Activated naive CD8-positive, alpha-beta T cell treated with anti-CD3 and anti-CD28 coated beads, Interleukin-2, amount 50 U/mL, for 24 hours (primary cell): Measurements from ENCODE around the gene EVX2.

Experiments
- ATAC-seq: fragments of 150-1000 bp; cut with Tn5 transposase; one replicate; pipeline ENCODE4 v1.10.0; 2021
- DNase-seq: peaks from one replicate; pipeline ENCODE4 v3.0.0; 2021
- H3K27ac Mint-ChIP-seq: one replicate; pipeline ENCODE4 v1.8.0; 2021; ENCODE audit warnings: mild to moderate bottlenecking, mixed read lengths
- H3K27me3 Mint-ChIP-seq: one replicate; pipeline ENCODE4 v1.8.0; 2021; ENCODE audit warnings: mixed read lengths
- H3K36me3 Mint-ChIP-seq: one replicate; pipeline ENCODE4 v1.8.0; 2021; ENCODE audit warnings: low read depth, mixed read lengths
- H3K4me1 Mint-ChIP-seq: one replicate; pipeline ENCODE4 v1.8.0; 2021; ENCODE audit warnings: mixed read lengths
- H3K4me3 Mint-ChIP-seq: one replicate; pipeline ENCODE4 v1.8.0; 2021; ENCODE audit warnings: mild to moderate bottlenecking, moderate library complexity, mixed read lengths
- H3K9me3 Mint-ChIP-seq: one replicate; pipeline ENCODE4 v1.8.0; 2021; ENCODE audit warnings: mixed read lengths

EVX2 gene

DNA sequence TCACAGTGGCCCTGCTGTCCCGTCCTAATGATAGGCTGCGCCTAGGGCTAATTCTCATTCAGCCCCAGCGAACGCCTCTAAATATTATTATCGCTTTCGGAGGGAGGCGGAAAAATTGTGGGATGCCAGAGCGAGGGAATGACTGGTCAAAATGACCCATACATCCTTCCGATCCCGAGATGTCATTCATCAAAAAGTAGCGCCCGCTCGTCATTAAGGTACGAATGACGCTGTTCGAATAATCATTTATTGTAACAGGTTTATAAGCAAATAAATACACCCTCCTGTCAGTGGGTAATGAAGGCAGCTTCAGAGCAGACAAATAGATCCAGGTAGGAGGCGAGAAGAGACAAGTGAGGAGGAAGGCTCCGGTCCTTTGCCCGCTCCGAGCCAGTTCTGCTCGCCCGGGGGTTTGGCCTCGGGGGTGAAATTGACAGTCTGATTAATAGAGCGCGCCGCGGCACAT is at the start of gene EVX2:
Gene EVX2 (minus strand): TSS at position 167 of the 466 bp plus-strand sequence. CDS start 186 bp downstream, outside the sequence.
- Mint-ChIP-seq H3K36me3 (peaks cover 33% of the 10 kb centered on the region), H3K27me3 (peaks cover 87% of the 10 kb centered on the region), H3K4me1 (peaks cover 31% of the 10 kb centered on the region), H3K9me3 (peaks cover 23% of the 10 kb centered on the region), H3K4me3 (peak within 1 kb of the TSS; percentile 26), H3K27ac (peak within 1 kb of the TSS; percentile 52)
- ATAC-seq = no peak
- DNase-seq = no peak

DNA sequence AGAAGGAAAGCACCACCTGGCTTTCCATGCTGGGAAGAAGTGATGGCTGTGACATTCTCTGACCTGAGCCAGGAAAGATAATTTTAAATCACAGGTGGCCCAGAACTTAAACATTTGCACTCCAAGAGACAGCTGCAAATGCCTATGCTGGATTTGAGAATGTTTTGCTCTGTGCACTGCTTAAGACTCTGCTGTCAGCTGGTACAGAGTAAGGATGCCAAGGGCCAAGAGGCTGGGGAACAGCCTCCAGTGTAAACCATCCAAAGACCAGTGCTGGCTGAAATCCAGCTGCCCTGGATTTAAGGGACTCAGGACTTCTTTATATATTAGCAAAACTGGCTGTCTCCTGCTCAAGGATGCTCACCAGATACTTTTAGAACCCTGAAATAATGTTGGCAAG is 49.6 kb upstream of the EVX2 start:
- Mint-ChIP-seq H3K4me3 (no peak overlapping the region), H3K4me1 (peaks cover 32% of the 10 kb centered on the region), H3K27ac (no peak overlapping the region), H3K36me3 (peaks cover 2% of the 10 kb centered on the region), H3K27me3 (peaks cover 81% of the 10 kb centered on the region), H3K9me3 (peaks cover 6% of the 10 kb centered on the region)
- DNase-seq (no peak), ATAC-seq (no peak)

DNA sequence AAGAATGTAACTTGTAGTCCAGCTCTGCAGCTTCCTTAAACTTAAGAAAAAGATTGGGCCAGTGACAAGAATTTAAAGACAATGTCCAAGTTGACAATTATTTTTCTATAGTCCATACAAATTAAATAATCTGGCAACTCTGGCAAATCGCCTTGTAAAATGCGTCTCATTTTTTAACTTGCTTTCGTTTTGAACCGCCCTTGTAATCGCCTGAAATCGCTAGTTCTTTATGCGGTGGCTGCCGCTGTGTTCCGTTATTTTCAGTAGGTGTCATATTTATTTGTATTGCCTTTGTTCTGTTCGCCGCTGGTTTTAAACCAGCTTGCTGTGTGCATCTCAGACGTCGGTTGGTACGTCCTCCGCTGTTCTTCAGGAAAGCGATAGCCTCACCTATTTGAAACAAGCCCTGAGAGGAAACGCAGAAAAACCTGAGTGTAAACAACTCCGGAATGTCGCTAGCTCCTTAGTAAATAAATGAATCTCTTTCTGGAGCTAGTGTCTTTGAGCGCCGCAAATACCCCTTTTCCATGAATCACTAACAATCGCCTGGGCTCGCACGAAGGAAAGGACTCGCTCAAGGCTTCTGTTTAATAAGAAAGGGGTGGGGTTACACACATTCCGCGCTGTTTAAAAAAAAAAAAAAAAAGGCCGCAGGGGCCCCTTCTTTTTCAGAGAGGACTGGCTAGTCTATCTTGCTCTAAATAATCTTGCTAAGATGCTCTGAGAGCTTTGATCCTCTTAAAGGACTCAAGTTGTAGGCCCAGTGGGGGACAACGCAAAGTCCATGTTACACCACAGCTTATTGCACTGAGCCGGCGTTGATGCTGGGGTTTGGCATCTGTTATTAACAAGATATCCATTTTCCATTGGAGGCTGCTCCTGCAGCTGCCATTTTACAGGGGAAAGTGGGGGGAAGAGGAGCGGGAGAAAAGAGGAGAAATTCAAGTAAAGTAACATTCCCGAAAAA is 48.7 kb upstream of the EVX2 start:
- DNase-seq (no peak), ATAC-seq (no peak)
- H3K27ac Mint-ChIP-seq = peak overlapping the region; percentile 64
- H3K27me3 Mint-ChIP-seq = peaks cover 81% of the 10 kb centered on the region
- no peaks in the 10 kb centered on the region for H3K36me3 Mint-ChIP-seq
- peaks cover 38% of the 10 kb centered on the region for H3K4me1 Mint-ChIP-seq
- H3K4me3 Mint-ChIP-seq = peak overlapping the region; percentile 78
- H3K9me3 Mint-ChIP-seq = peaks cover 4% of the 10 kb centered on the region

- ATAC-seq (no peak), DNase-seq (no peak)
- peaks cover 82% of the 10 kb centered on the region for H3K27me3 Mint-ChIP-seq
- no peak overlapping the region for H3K27ac Mint-ChIP-seq
- no peaks in the 10 kb centered on the region for H3K36me3 Mint-ChIP-seq
- peak overlapping the region; percentile 78 for H3K4me3 Mint-ChIP-seq
- H3K4me1 Mint-ChIP-seq = peaks cover 41% of the 10 kb centered on the region
- H3K9me3 Mint-ChIP-seq = peaks cover 4% of the 10 kb centered on the region
These were observed 48.0 kb upstream of the EVX2 start for GRCh38 chr2:176131848-176132158.

- no peak for ATAC-seq
- Mint-ChIP-seq H3K27ac (peak overlapping the region; percentile 77), H3K9me3 (peaks cover 4% of the 10 kb centered on the region)
These were observed 47.4 kb upstream of the EVX2 start for GRCh38 chr2:176130957-176131847.

DNA sequence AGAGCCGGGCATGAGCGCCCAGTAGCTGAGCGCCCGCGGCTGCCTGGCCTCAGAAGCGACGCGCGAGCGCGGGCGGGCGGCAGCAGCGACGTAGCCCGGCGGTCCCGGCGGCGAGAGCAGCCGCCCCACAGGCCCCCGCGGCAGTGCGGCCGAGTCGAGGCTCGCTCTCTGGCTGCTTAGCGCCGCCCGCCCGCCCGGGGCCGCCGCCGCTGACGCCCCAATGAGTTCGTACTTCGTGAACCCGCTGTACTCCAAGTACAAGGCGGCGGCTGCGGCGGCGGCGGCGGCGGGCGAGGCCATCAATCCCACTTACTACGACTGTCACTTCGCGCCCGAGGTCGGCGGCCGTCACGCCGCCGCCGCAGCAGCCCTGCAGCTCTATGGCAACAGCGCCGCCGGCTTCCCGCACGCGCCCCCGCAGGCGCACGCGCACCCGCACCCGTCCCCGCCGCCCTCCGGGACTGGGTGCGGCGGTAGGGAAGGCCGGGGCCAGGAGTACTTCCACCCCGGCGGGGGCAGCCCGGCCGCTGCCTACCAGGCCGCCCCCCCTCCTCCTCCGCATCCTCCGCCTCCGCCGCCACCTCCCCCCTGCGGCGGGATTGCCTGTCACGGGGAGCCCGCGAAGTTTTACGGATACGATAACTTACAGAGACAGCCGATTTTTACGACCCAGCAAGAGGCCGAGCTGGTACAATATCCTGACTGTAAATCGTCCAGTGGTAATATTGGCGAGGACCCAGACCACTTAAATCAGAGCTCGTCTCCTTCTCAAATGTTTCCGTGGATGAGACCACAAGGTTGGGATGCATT is 46.6 kb upstream of the EVX2 start:
- Mint-ChIP-seq H3K27ac (peak overlapping the region; percentile 77), H3K9me3 (peaks cover under 1% of the 10 kb centered on the region), H3K4me3 (peak overlapping the region; percentile 48), H3K4me1 (peaks cover 36% of the 10 kb centered on the region), H3K27me3 (peaks cover 84% of the 10 kb centered on the region), H3K36me3 (no peaks in the 10 kb centered on the region)
- DNase-seq (peak; percentile 29), ATAC-seq (peak; percentile 20)

More at GRCh38 chr2:176130957-176131847, 47.4 kb upstream of the EVX2 start:
- Mint-ChIP-seq H3K4me1 (peaks cover 41% of the 10 kb centered on the region), H3K36me3 (no peaks in the 10 kb centered on the region), H3K27me3 (peaks cover 84% of the 10 kb centered on the region), H3K4me3 (peak overlapping the region; percentile 48)
- no peak for DNase-seq

DNA sequence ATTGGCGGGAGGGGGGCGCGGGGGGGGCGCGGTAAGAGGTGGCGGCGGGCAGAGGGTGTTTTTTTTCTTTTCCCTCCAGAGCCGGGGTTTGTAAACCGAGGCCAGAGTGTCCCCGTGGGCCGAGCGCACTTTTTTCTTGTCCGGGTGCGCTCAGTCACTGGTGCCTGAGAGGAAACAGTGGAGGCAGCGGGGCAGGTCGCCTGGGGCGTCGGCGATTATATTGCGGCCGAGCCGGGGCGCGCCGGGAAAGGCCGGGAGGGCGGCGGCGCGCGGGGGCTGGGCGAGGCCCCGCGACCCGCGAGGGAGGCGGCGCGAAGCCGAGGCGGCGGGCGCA is 46.0 kb upstream of the EVX2 start:
- Mint-ChIP-seq H3K4me1 (peaks cover 35% of the 10 kb centered on the region), H3K27me3 (peaks cover 81% of the 10 kb centered on the region), H3K36me3 (no peaks in the 10 kb centered on the region), H3K9me3 (no peaks in the 10 kb centered on the region), H3K4me3 (peak overlapping the region; percentile 11), H3K27ac (no peak overlapping the region)
- DNase-seq (no peak), ATAC-seq (no peak)

GRCh38 chr2:176128982-176129796 is 45.4 kb upstream of the EVX2 start, which contains the start of gene HOXD8:
HOXD8 (plus strand) TSS chr2:176129705; CDS start chr2:176130367, 662 bp downstream.
- H3K4me1 Mint-ChIP-seq = peaks cover 35% of the 10 kb centered on the region
- no peak for DNase-seq
- H3K27ac Mint-ChIP-seq = peak within 1 kb of the TSS; percentile 32
- H3K4me3 Mint-ChIP-seq = peak within 1 kb of the TSS; percentile 48
- H3K9me3 Mint-ChIP-seq = no peaks in the 10 kb centered on the region
- H3K27me3 Mint-ChIP-seq = peaks cover 81% of the 10 kb centered on the region
- ATAC-seq = no peak
- H3K36me3 Mint-ChIP-seq = no peaks in the 10 kb centered on the region

GRCh38 chr2:176128172-176128981 is 44.6 kb upstream of the EVX2 start:
- Mint-ChIP-seq H3K4me3 (peak overlapping the region; percentile 46), H3K27ac (peak overlapping the region; percentile 32), H3K9me3 (no peaks in the 10 kb centered on the region), H3K27me3 (peaks cover 81% of the 10 kb centered on the region), H3K4me1 (peaks cover 38% of the 10 kb centered on the region), H3K36me3 (no peaks in the 10 kb centered on the region)
- ATAC-seq = no peak
- no peak for DNase-seq

GRCh38 chr2:176127774-176128072 is 44.0 kb upstream of the EVX2 start:
- Mint-ChIP-seq H3K36me3 (no peaks in the 10 kb centered on the region), H3K4me1 (peaks cover 36% of the 10 kb centered on the region), H3K27me3 (peaks cover 79% of the 10 kb centered on the region), H3K27ac (no peak overlapping the region), H3K4me3 (no peak overlapping the region), H3K9me3 (no peaks in the 10 kb centered on the region)
- DNase-seq = no peak
- ATAC-seq = no peak

DNA sequence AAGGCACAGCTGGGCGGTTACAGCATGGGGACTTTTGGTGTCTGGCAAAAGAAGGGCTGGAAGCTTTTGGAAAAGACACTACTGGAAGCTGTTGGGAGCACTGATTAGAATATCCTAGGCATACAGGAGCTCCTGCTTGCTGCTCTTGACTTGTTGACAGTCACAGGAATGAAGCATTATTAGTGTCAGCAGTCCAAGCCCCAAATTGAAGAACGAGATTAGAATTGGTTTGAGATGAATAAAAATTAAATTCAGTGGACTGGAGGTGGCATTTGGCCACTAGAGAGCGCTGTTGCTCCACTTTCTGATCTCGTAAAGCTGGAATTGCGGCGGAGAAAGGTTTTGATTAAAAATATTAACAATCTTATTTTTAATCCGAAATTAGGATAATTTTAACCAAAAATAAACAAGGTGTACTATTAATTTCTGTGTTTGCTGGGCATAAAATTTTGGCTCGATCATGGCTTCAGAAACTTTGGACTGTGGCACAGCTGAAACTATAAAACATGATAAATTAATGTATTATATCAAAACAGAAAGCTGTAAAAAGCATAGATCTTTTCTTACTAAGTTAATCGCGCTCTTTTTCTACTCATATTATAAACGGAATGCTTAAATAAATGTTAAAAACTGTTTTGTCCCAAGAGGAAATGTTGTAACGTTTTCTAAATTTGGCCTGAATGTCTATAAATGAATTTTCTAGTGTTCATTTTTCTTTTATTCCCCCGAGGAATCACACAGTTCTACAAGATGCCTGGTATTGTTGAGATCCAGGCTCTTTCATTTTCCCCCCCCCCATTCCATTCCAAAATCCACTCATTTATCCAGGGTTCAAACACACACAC is 43.4 kb upstream of the EVX2 start:
- DNase-seq = peak; percentile 73
- Mint-ChIP-seq H3K4me3 (no peak overlapping the region), H3K27ac (no peak overlapping the region), H3K4me1 (peaks cover 34% of the 10 kb centered on the region), H3K27me3 (peaks cover 77% of the 10 kb centered on the region), H3K9me3 (no peaks in the 10 kb centered on the region), H3K36me3 (no peaks in the 10 kb centered on the region)
- no peak for ATAC-seq

DNA sequence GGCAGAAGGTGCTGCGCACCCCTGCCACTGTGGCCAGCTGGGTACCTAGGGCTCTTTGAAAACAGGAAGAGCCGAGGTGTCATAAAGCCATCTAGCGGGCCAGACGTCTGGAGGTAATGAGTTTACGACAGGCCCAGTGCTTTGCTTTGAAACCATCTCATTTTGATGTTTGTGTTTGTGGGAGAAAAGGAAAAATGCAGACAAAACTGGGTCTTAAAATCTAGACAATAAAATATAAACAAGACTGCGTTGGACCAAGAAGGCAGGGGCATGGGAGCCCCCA is 42.0 kb upstream of the EVX2 start:
- peaks cover 27% of the 10 kb centered on the region for H3K4me1 Mint-ChIP-seq
- peaks cover 75% of the 10 kb centered on the region for H3K27me3 Mint-ChIP-seq
- no peak overlapping the region for H3K27ac Mint-ChIP-seq
- no peak for DNase-seq
- no peaks in the 10 kb centered on the region for H3K9me3 Mint-ChIP-seq
- no peaks in the 10 kb centered on the region for H3K36me3 Mint-ChIP-seq
- no peak overlapping the region for H3K4me3 Mint-ChIP-seq
- ATAC-seq = no peak
